Trophoblast cell (in vitro differentiated cells and primary cell): ENCODE data around the gene MED12L.

Experiments
- DNase-seq, 2 donors: peaks; one replicate each; pipeline ENCODE4 v3.0.0-alpha.2; 2016
- H2AFZ ChIP-seq: 2 replicates; pipeline ENCODE4 v1.6.1; 2013; ENCODE audit warnings: low read length, moderate library complexity, mild to moderate bottlenecking; ENCODE audit not compliant: insufficient read depth, poor library complexity
- H2AK5ac ChIP-seq: 2 replicates; pipeline ENCODE4 v1.6.1; 2013; ENCODE audit warnings: mild to moderate bottlenecking, low read length
- H2BK120ac ChIP-seq: 2 replicates; pipeline ENCODE4 v1.6.1; 2013; ENCODE audit warnings: low read length, mild to moderate bottlenecking, moderate library complexity; ENCODE audit not compliant: insufficient read depth, poor library complexity
- H2BK12ac ChIP-seq: 2 replicates; pipeline ENCODE4 v1.6.1; 2013; ENCODE audit warnings: mild to moderate bottlenecking, low read length, moderate library complexity
- H2BK5ac ChIP-seq: 2 replicates; pipeline ENCODE4 v1.6.1; 2013; ENCODE audit warnings: low read length, low read depth, moderate library complexity, mild to moderate bottlenecking; ENCODE audit not compliant: poor library complexity
- H3K14ac ChIP-seq: 2 replicates; pipeline ENCODE4 v1.6.1; 2013; ENCODE audit warnings: mild to moderate bottlenecking, low read length
- H3K18ac ChIP-seq: 2 replicates; pipeline ENCODE4 v1.6.1; 2013; ENCODE audit warnings: mild to moderate bottlenecking, low read length
- H3K23ac ChIP-seq: 2 replicates; pipeline ENCODE4 v1.6.1; 2013; ENCODE audit warnings: low read length
- H3K27ac ChIP-seq: 2 replicates; pipeline ENCODE4 v1.5.1; 2013; ENCODE audit warnings: low read depth, mild to moderate bottlenecking, inconsistent platforms, low read length, moderate library complexity
- H3K27me3 ChIP-seq: 2 replicates; pipeline ENCODE4 v1.6.1; 2013; ENCODE audit warnings: inconsistent platforms, mild to moderate bottlenecking, low read length, moderate library complexity; ENCODE audit not compliant: insufficient read depth
- H3K36me3 ChIP-seq, 2 experiments: 1 replicate in 1 of 2; 2 replicates in 1 of 2; pipeline ENCODE4 v1.6.1; 2013; ENCODE audit warnings: low read length in 2 of 2, mild to moderate bottlenecking in 2 of 2, moderate library complexity in 1 of 2; ENCODE audit not compliant: insufficient read depth in 2 of 2, control insufficient read depth in 1 of 2
- H3K4ac ChIP-seq: 2 replicates; pipeline ENCODE4 v1.6.1; 2013; ENCODE audit warnings: low read depth, mild to moderate bottlenecking, low read length, moderate library complexity
- H3K4me1 ChIP-seq, 2 experiments: 1 replicate in 1 of 2; 2 replicates in 1 of 2; pipeline ENCODE4 v1.6.1; 2013; ENCODE audit warnings: low read length in 2 of 2, mild to moderate bottlenecking in 2 of 2, moderate library complexity in 1 of 2; ENCODE audit not compliant: insufficient read depth in 2 of 2, control insufficient read depth in 1 of 2
- H3K4me2 ChIP-seq: 2 replicates; pipeline ENCODE4 v1.6.1; 2013; ENCODE audit warnings: inconsistent platforms, mild to moderate bottlenecking, low read length, moderate library complexity
- H3K4me3 ChIP-seq: 2 replicates; pipeline ENCODE4 v1.5.1; 2013; ENCODE audit warnings: mild to moderate bottlenecking, low read depth, low read length, inconsistent platforms
- H3K79me1 ChIP-seq: one replicate; pipeline ENCODE4 v1.6.1; 2013; ENCODE audit warnings: low read length
- H3K79me2 ChIP-seq: 2 replicates; pipeline ENCODE4 v1.6.1; 2013; ENCODE audit warnings: low read length, mild to moderate bottlenecking; ENCODE audit not compliant: control insufficient read depth, insufficient read depth, poor library complexity
- H3K9ac ChIP-seq: 2 replicates; pipeline ENCODE4 v1.6.1; 2013; ENCODE audit warnings: mild to moderate bottlenecking, low read length
- H3K9me3 ChIP-seq: 2 replicates; pipeline ENCODE4 v1.6.1; 2013; ENCODE audit warnings: low read depth, mild to moderate bottlenecking, control low read depth, inconsistent platforms, low read length; ENCODE audit not compliant: insufficient read depth
- H4K12ac ChIP-seq: 2 replicates; pipeline ENCODE4 v1.6.1; 2013; ENCODE audit warnings: low read depth, mild to moderate bottlenecking, low read length, moderate library complexity
- H4K8ac ChIP-seq: 2 replicates; pipeline ENCODE4 v1.6.1; 2013; ENCODE audit warnings: low read depth, mild to moderate bottlenecking, low read length, moderate library complexity
- H4K91ac ChIP-seq: one replicate; pipeline ENCODE4 v1.6.1; 2013; ENCODE audit warnings: low read depth, mild to moderate bottlenecking, low read length, moderate library complexity
- WGBS: extraction: QIAGEN DNeasy Blood & Tissue Kit; methylation state at CpG from one replicate; pipeline ENCODE4 v1.1.7; 2013; ENCODE audit warnings: missing lambda C conversion rate; ENCODE audit not compliant: insufficient read length, insufficient coverage; ENCODE audit errors: extremely low coverage; 5-methylcytosine and 5-hydroxymethylcytosine counted together

The MED12L gene

DNA sequence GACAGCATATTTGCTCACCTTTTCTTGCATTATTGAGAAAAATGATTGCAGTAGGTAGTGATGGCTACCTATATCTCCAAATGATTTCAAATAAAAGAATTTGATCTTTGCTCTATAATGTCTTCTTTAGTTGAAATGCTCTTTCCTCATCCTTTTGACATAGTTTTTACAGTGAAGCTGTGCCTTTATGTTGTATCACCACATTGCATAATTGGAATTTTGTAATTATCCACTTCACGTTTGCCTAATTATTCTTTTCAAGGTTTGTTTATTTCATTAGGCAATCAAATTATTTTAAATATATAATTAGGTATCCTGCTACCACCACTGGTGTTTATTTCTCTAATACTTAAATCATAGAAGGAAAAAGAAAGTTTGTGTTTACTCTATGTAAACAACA, 265.2 kb downstream of the MED12L start:
- H3K4me3 ChIP-seq: no peak overlapping the region
- no peak overlapping the region for H3K14ac ChIP-seq
- no peak overlapping the region for H3K9ac ChIP-seq
- no peak overlapping the region for H2BK12ac ChIP-seq
- no peak overlapping the region for H2AK5ac ChIP-seq
- no peak overlapping the region for H2BK120ac ChIP-seq
- no peak overlapping the region for H3K4me2 ChIP-seq
- no peak overlapping the region for H3K23ac ChIP-seq
- no peak overlapping the region for H3K27ac ChIP-seq
- peak in 1 of 2 donors; percentile 9 for DNase-seq
- no peaks in the 10 kb centered on the region for H3K4me1 ChIP-seq
- no peak overlapping the region for H3K18ac ChIP-seq
- no peaks in the 10 kb centered on the region for H3K79me2 ChIP-seq
- H4K12ac ChIP-seq: no peak overlapping the region
- H4K91ac ChIP-seq: no peak overlapping the region
- no peak overlapping the region for H3K4ac ChIP-seq
- WGBS: no CpG with 5 or more reads among the region's 1 CpG
- H2AFZ ChIP-seq: no peak overlapping the region
- no peaks in the 10 kb centered on the region for H3K79me1 ChIP-seq
- no peak overlapping the region for H4K8ac ChIP-seq
- H3K9me3 ChIP-seq: no peaks in the 10 kb centered on the region
- H3K36me3 ChIP-seq: peaks cover 0 to 1% of the 10 kb centered on the region in 2 experiments
- H3K27me3 ChIP-seq: no peaks in the 10 kb centered on the region
- no peak overlapping the region for H2BK5ac ChIP-seq

DNA sequence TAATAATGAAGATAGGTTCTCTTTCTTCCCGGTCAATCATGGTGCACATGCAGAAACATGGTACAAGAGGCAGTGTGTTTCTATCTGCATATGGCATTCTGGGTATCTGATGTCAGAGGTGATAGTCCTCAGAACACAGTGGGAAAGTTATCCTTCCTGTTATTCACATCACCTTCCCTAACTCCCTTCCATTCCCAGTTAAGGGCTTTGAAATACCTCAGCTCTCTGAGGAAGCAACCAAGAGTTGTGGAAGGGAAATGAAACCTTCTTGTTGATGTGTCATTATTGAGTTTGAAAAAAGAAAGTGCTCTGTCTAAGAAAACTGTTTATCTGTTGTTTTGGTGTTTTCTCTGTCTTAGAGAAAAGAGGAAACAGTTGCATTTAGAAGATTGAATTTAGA, 265.8 kb downstream of the MED12L start:
- H3K9me3 ChIP-seq: no peaks in the 10 kb centered on the region
- H3K14ac ChIP-seq: no peak overlapping the region
- no CpG with 5 or more reads among the region's 1 CpG for WGBS
- H3K4me1 ChIP-seq: no peaks in the 10 kb centered on the region
- no peak overlapping the region for H4K8ac ChIP-seq
- H3K36me3 ChIP-seq: peaks cover 0 to 6% of the 10 kb centered on the region in 2 experiments
- no peaks in the 10 kb centered on the region for H3K27me3 ChIP-seq
- H3K4me3 ChIP-seq: no peak overlapping the region
- no peak overlapping the region for H3K9ac ChIP-seq
- H4K12ac ChIP-seq: no peak overlapping the region
- no peaks in the 10 kb centered on the region for H3K79me1 ChIP-seq
- no peak overlapping the region for H3K18ac ChIP-seq
- H3K23ac ChIP-seq: no peak overlapping the region
- no peak for DNase-seq
- no peak overlapping the region for H2BK120ac ChIP-seq
- H2AFZ ChIP-seq: no peak overlapping the region
- no peak overlapping the region for H2BK12ac ChIP-seq
- H3K79me2 ChIP-seq: no peaks in the 10 kb centered on the region
- H3K4ac ChIP-seq: no peak overlapping the region
- no peak overlapping the region for H3K27ac ChIP-seq
- H2BK5ac ChIP-seq: no peak overlapping the region
- no peak overlapping the region for H4K91ac ChIP-seq
- H2AK5ac ChIP-seq: no peak overlapping the region
- no peak overlapping the region for H3K4me2 ChIP-seq

DNA sequence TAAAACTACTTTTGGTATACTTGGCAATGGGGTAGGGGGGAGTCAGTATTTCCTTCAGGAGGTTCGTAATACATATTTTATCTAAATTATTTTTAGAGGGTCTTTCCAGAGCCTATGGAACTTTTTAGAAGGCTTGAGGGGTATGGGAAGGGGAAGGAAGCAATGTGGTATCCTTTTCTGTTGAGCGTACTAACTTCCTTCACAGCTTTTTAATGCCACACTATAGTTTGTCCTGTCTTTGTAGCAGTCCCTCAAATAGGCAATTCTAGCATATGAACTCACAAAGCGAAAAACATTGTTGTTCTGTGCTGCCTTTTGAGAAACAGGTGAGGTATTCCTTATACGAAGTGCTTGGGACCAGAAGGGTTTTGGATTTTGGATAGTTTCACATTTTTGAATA, 266.2 kb downstream of the MED12L start:
- no peaks in the 10 kb centered on the region for H3K79me1 ChIP-seq
- peaks cover 0 to 6% of the 10 kb centered on the region in 2 experiments for H3K36me3 ChIP-seq
- no peak overlapping the region for H3K14ac ChIP-seq
- H4K8ac ChIP-seq: no peak overlapping the region
- no peaks in the 10 kb centered on the region for H3K27me3 ChIP-seq
- H3K9ac ChIP-seq: no peak overlapping the region
- H3K4me3 ChIP-seq: no peak overlapping the region
- H3K18ac ChIP-seq: no peak overlapping the region
- no peak overlapping the region for H4K12ac ChIP-seq
- no peaks in the 10 kb centered on the region for H3K4me1 ChIP-seq
- H3K4me2 ChIP-seq: no peak overlapping the region
- no peak overlapping the region for H2BK5ac ChIP-seq
- no peak overlapping the region for H2BK12ac ChIP-seq
- DNase-seq: no peak
- no peak overlapping the region for H3K4ac ChIP-seq
- no peak overlapping the region for H4K91ac ChIP-seq
- no CpG with 5 or more reads among the region's 4 CpGs for whole genome bisulfite sequencing
- no peak overlapping the region for H3K23ac ChIP-seq
- no peaks in the 10 kb centered on the region for H3K79me2 ChIP-seq
- H2AK5ac ChIP-seq: no peak overlapping the region
- H3K9me3 ChIP-seq: no peaks in the 10 kb centered on the region
- no peak overlapping the region for H2AFZ ChIP-seq
- H2BK120ac ChIP-seq: no peak overlapping the region
- no peak overlapping the region for H3K27ac ChIP-seq

DNA sequence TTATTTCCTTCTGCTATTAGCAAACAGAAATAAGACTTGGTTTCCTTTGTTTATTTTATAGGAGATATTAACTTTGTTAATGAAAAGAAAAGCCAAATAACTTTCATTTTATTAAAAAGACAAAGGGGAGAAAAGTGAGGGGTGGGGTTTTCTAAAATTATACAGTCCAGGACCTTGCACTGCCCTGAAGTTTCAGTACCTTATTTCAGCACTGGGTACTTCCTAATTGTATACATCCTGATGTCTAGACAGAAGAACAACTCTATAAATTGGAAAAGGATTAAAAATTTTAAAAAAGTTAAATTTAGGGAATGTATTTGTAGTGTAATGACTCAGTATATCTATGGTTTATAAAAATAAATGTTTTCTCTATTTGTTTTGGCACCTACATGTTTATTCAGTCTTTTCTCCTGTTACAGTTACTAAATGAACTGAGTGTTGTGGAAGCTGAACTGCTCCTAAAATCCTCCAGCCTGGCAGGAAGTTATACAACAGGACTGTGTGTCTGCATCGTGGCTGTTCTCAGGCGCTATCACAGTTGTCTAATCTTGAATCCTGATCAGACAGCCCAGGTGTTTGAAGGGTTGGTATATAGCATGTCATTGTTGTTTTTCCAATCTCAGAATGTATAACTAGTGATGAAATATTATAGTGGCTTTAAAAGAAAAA, 271.5 kb downstream of the MED12L start:
- Histone ChIP-seq H3K79me2 (no peaks in the 10 kb centered on the region), H3K23ac (no peak overlapping the region), H3K79me1 (no peaks in the 10 kb centered on the region), H2AFZ (no peak overlapping the region), H3K4me2 (no peak overlapping the region), H4K91ac (no peak overlapping the region), H3K4ac (no peak overlapping the region), H2BK12ac (no peak overlapping the region), H3K9ac (no peak overlapping the region), H3K14ac (no peak overlapping the region), H2BK120ac (no peak overlapping the region), H4K8ac (no peak overlapping the region), H3K36me3 (peaks cover 0 to 8% of the 10 kb centered on the region in 2 experiments), H4K12ac (no peak overlapping the region), H3K27me3 (no peaks in the 10 kb centered on the region), H3K18ac (no peak overlapping the region), H3K27ac (no peak overlapping the region), H3K4me1 (no peaks in the 10 kb centered on the region), H2BK5ac (no peak overlapping the region), H3K9me3 (no peaks in the 10 kb centered on the region), H3K4me3 (no peak overlapping the region), H2AK5ac (no peak overlapping the region)
- WGBS: no CpG with 5 or more reads among the region's 2 CpGs
- no peak for DNase-seq
